ENCODE measurements around the gene IRAK2. TPM values are rescaled to one million over a fixed set of nuclear protein-coding genes. Genes with fewer than 3 reads are reported as not detected.
A peak's percentile ranks its signal among the peaks of the same experiment; 100 is the strongest.

IRAK2 gene
- total and polyA plus RNA-seq, 2 donors (not counting 3 experiments of a cell fraction or from before 2014, with no cell fraction given) = 7.9 to 10.0 TPM

DNA sequence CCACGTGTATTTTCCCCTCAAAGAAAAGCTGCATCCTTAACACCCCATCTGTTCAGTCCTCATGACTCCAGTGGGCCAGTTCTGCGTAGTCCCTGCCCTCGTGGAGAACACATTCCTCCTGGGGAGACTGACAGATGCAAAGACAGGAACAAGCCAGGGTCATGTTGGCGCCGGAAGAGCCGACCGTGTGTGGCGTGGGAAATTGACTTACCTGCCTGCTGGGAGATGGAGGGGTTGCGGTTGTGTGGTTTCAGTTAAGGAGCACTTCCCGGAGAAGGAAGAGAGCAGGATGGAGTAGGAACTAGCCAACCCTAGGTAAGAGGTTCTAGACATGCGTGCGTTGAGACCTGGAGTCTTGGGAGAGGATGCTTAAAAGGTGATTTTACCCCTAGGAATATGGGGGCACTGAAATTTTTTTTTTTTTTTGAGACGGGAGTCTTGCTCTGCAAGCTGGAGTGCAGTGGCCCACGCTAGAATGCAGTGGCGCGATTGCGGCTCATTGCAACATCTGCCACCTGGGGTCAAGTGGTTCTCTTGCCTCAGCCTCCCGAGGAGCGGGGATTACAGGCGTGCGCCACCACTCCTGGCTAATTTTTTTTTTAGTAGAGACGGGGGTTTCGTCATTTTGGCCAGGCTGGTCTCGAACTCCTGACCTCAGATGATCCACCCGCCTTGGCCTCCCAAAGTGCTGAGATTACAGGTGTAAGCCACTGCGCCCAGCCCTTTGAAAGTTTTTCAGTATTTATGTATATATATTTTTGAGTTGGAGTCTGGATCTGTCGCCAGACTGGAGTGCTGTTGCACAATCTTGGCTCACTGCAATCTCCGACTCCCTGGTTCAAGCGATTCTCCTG lies 21.8 kb upstream of the IRAK2 start:
- BruUV-seq (replicated peaks) = no TSS peak
- Histone ChIP-seq H3K9ac (replicated peaks; ENCODE audit: extremely low read depth, insufficient read depth, low read length) (peak overlapping the region; percentile 90), H3K27me3 (ENCODE audit: control insufficient read depth in 2 of 2, insufficient read depth in 2 of 2, low read length in 2 of 2) (no peaks in the 10 kb centered on the region), H2AFZ (ENCODE audit: low read depth, low read length) (no peak overlapping the region), H4K20me1 (replicated peaks; ENCODE audit: control insufficient read depth, extremely low read depth, insufficient read depth, low read length) (peaks cover 2% of the 10 kb centered on the region), H3K4me3 (replicated peaks in 1 of 3; ENCODE audit: insufficient read depth in 1 of 3, low read depth in 1 of 3, low read length in 3 of 3) (peak overlapping the region; percentile 52 to 74 (median 60)), H3K27ac (ENCODE audit: insufficient read depth, low read depth, low read length) (no peak overlapping the region), H3K36me3 (ENCODE audit: control insufficient read depth in 2 of 2, extremely low read depth in 1 of 2, insufficient read depth in 2 of 2, low read length in 2 of 2) (no peaks in the 10 kb centered on the region), H3K4me2 (ENCODE audit: insufficient read depth, low read length) (peak overlapping the region; percentile 65), H3K9me1 (replicated peaks; ENCODE audit: control insufficient read depth, extremely low read depth, insufficient read depth, low read length) (no peaks in the 10 kb centered on the region), H3K79me2 (ENCODE audit: control insufficient read depth, insufficient read depth, low read length) (peaks cover 47% of the 10 kb centered on the region), H3K9me3 (replicated peaks; ENCODE audit: control insufficient read depth, insufficient read depth, low read length) (no peaks in the 10 kb centered on the region), H3K4me1 (ENCODE audit: control insufficient read depth, extremely low read depth, insufficient read depth, low read length) (peaks cover 11% of the 10 kb centered on the region)
- POLR2A ChIA-PET = no interaction called here
- intact Hi-C loops (cut with micrococcal nuclease) = loop anchor here (1.0 to 10.0 kb wide), 3 partner anchors 50 to 328 kb away; partner anchors contain the start of gene TTLL3
- TF ChIP-seq MYC (IDR thresholded peaks at IDR 0.05; ENCODE audit: low read depth, low read length) = no peak
- TF ChIP-seq EZH2 (IDR thresholded peaks at IDR 0.05; ENCODE audit: borderline replicate concordance, low read depth, low read length, severe bottlenecking) = no peak
- TF ChIP-seq, protein P1, sequence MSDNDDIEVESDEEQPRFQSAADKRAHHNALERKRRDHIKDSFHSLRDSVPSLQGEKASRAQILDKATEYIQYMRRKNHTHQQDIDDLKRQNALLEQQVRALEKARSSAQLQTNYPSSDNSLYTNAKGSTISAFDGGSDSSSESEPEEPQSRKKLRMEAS (IDR thresholded peaks at IDR 0.05; ENCODE audit: insufficient read depth, insufficient read length) = no peak
- no peak for TF ChIP-seq FOS (IDR thresholded peaks at IDR 0.05; ENCODE audit: borderline replicate concordance, insufficient read depth, low read length)
- TF ChIP-seq POLR2A (IDR thresholded peaks at IDR 0.05; ENCODE audit: low read depth, low read length) = no peak
- TF ChIP-seq, protein P2, sequence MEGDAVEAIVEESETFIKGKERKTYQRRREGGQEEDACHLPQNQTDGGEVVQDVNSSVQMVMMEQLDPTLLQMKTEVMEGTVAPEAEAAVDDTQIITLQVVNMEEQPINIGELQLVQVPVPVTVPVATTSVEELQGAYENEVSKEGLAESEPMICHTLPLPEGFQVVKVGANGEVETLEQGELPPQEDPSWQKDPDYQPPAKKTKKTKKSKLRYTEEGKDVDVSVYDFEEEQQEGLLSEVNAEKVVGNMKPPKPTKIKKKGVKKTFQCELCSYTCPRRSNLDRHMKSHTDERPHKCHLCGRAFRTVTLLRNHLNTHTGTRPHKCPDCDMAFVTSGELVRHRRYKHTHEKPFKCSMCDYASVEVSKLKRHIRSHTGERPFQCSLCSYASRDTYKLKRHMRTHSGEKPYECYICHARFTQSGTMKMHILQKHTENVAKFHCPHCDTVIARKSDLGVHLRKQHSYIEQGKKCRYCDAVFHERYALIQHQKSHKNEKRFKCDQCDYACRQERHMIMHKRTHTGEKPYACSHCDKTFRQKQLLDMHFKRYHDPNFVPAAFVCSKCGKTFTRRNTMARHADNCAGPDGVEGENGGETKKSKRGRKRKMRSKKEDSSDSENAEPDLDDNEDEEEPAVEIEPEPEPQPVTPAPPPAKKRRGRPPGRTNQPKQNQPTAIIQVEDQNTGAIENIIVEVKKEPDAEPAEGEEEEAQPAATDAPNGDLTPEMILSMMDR (IDR thresholded peaks at IDR 0.05; ENCODE audit: extremely low read depth in 1 of 2, insufficient read depth in 1 of 2, low read depth in 1 of 2, low read length in 2 of 2) = no peak
- no peak for TF ChIP-seq POLR2AphosphoS5 (IDR thresholded peaks at IDR 0.05; ENCODE audit: insufficient read depth, low read depth, low read length)
- no peak for TF ChIP-seq GATA2 (IDR thresholded peaks at IDR 0.05; ENCODE audit: insufficient read depth, insufficient read length, low read depth, low read length)
- no peak for TF ChIP-seq JUN (IDR thresholded peaks at IDR 0.05; ENCODE audit: borderline replicate concordance, insufficient read depth, insufficient read length, low read depth)
- dilution Hi-C loops (cut with MboI; ENCODE audit: extremely low pct_ligation_motif_present, low sequenced_read_pairs) = no loop called here
- DNase-seq (ENCODE audit: low read depth, low spot score) = no peak
- no peak for FAIRE-seq
- CTCF ChIA-PET = interaction anchor here (1.0 to 2.0 kb wide), 2 partner anchors 11 to 49 kb away, joined by 5 to 11 read pairs; no protein-coding TSS in a partner anchor
